Measurements from ENCODE around the gene CLEC16A. TPM values are rescaled to one million over a fixed set of nuclear protein-coding genes. Genes with fewer than 3 reads are reported as not detected.

CLEC16A gene
- total RNA-seq, 4 donors from 2014 or later: 24.5 to 33.0 (median 29.3) TPM

DNA sequence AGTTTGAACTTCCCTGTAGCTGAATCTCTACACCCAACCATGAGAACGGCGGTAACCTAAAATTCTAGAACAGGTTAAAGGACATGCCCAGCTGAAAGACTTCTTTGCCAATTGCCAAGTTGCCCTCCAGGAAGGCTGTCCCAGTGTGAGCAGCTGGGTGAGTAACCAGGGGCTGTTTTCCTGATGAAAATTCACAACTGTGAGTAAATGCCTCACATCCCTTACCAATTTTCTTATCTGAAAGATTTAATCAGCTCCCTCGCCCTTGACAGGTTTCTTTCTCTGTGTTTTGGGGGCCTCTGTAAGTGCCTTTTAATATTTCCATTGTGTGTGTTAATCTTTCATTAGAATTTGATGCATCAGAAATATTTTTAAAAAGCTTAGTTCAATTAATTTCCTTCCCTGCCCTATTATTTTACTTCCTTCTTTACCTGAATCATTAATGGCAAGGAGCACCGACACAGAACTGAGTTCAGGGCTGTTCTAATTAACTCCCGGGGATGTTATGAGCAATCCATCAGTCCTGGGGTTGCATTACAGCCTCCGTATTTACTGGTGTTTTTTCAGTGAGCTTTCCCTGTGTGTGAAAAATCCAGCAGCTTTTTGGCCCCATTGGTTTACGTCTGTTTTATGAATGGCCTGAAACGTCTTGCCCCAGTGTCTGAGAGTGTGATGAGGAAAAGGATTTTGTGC lies 152.9 kb downstream of the CLEC16A start:
- ATAC-seq (no peak), DNase-seq (no peak)
- no peak for TF ChIP-seq POLR2A (IDR thresholded peaks at IDR 0.05)
- TF ChIP-seq, protein P1, sequence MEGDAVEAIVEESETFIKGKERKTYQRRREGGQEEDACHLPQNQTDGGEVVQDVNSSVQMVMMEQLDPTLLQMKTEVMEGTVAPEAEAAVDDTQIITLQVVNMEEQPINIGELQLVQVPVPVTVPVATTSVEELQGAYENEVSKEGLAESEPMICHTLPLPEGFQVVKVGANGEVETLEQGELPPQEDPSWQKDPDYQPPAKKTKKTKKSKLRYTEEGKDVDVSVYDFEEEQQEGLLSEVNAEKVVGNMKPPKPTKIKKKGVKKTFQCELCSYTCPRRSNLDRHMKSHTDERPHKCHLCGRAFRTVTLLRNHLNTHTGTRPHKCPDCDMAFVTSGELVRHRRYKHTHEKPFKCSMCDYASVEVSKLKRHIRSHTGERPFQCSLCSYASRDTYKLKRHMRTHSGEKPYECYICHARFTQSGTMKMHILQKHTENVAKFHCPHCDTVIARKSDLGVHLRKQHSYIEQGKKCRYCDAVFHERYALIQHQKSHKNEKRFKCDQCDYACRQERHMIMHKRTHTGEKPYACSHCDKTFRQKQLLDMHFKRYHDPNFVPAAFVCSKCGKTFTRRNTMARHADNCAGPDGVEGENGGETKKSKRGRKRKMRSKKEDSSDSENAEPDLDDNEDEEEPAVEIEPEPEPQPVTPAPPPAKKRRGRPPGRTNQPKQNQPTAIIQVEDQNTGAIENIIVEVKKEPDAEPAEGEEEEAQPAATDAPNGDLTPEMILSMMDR (IDR thresholded peaks at IDR 0.05 in 4 of 5, conservative IDR thresholded peaks at IDR 0.05 in 1 of 5): no peak
- H3K27me3 ChIP-seq: no peaks in the 10 kb centered on the region
- intact Hi-C loops (cut with DNase I; ENCODE audit: low total_unique reads): loop anchor here (5.0 kb wide), 1 partner anchor 125 kb away; no protein-coding TSS in a partner anchor
- H3K36me3 ChIP-seq: no peaks in the 10 kb centered on the region
- H3K4me1 ChIP-seq: peaks cover 6 to 11% of the 10 kb centered on the region in 2 donors
- no peak overlapping the region for H3K4me3 ChIP-seq
- H3K9me3 ChIP-seq: no peaks in the 10 kb centered on the region
- no peak overlapping the region for H3K27ac ChIP-seq
- in situ Hi-C loops (cut with MboI; ENCODE audit: low sequenced_read_pairs in 4 of 4): no loop called here

DNA sequence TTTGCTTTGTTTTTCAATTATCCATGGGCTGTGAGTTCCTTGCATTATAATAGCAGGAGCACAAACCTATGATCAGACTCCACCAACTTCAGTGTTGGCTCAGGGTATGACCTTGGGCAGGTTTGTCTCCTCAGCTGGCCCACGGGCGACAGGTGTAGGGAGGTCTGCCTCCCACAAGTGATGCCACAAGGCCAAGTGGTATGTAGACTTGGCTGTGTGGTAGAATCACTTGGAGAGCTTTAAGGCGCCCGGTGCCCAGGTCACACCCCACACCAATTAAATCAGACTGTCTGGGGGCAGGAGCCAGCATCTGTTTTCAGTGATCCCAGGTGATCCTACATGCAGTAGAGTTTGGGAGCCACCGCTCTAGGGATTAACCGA lies 153.4 kb downstream of the CLEC16A start:
- Histone ChIP-seq H3K4me3 (no peak overlapping the region), H3K36me3 (no peaks in the 10 kb centered on the region), H3K27me3 (no peaks in the 10 kb centered on the region), H3K27ac (no peak overlapping the region), H3K4me1 (peaks cover 6 to 15% of the 10 kb centered on the region in 2 donors), H3K9me3 (no peaks in the 10 kb centered on the region)
- intact Hi-C loops (cut with DNase I; ENCODE audit: low total_unique reads): loop anchor here (5.0 kb wide), 1 partner anchor 125 kb away; no protein-coding TSS in a partner anchor
- TF ChIP-seq, protein P1 (IDR thresholded peaks at IDR 0.05 in 4 of 5, conservative IDR thresholded peaks at IDR 0.05 in 1 of 5): no peak
- no peak for TF ChIP-seq POLR2A (IDR thresholded peaks at IDR 0.05)
- in situ Hi-C loops (cut with MboI; ENCODE audit: low sequenced_read_pairs in 4 of 4): no loop called here
- no peak for ATAC-seq
- no peak for DNase-seq

DNA sequence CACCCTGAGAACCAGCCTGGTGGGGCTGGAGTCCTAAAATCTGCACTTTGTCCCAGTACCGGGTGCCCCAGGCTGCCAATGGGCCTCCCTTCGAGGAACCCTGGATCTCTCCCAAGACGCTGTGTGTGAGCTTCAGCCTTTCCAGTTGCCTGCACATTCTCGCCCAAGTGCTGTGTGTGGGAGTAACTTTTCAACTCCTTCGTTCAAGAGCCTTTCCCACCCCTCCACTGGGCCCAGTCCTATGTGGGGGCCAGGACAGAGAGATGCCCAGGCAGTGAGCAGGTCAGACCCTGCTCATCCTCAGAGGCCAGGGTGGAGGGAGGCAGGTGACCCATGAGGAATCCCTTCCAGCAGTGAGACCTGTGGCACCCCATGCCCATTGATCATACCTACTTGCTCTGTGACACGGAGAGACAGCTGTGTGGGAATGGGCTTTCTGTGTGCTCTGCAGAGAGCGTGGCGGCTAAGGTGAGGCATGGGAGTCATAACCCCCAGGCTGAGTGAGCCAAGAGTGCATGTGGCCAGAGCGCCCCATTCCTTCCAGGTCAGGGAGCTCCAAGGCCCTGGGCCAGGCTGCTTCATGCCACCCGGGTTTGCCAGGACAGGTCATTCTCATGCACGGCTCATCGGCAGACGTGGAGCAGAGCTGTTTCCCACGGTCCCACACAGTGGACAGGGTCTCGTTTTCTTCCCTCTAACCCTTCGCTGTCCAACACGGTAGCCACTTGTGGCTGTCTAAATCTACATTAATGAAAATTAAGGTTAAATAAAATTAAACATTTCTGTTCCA lies 154.4 kb downstream of the CLEC16A start:
- Histone ChIP-seq H3K27ac (no peak overlapping the region), H3K4me3 (no peak overlapping the region), H3K27me3 (no peaks in the 10 kb centered on the region), H3K36me3 (no peaks in the 10 kb centered on the region), H3K9me3 (no peaks in the 10 kb centered on the region), H3K4me1 (peaks cover 6 to 20% of the 10 kb centered on the region in 2 donors)
- ATAC-seq (no peak), DNase-seq (no peak)
- no peak for TF ChIP-seq POLR2A (IDR thresholded peaks at IDR 0.05)
- TF ChIP-seq, protein P1 (IDR thresholded peaks at IDR 0.05 in 4 of 5, conservative IDR thresholded peaks at IDR 0.05 in 1 of 5): no peak
- intact Hi-C loops (cut with DNase I; ENCODE audit: low total_unique reads) (loop anchor here (5.0 kb wide), 1 partner anchor 126 kb away; no protein-coding TSS in a partner anchor), in situ Hi-C loops (cut with MboI; ENCODE audit: low sequenced_read_pairs in 4 of 4) (no loop called here)

DNA sequence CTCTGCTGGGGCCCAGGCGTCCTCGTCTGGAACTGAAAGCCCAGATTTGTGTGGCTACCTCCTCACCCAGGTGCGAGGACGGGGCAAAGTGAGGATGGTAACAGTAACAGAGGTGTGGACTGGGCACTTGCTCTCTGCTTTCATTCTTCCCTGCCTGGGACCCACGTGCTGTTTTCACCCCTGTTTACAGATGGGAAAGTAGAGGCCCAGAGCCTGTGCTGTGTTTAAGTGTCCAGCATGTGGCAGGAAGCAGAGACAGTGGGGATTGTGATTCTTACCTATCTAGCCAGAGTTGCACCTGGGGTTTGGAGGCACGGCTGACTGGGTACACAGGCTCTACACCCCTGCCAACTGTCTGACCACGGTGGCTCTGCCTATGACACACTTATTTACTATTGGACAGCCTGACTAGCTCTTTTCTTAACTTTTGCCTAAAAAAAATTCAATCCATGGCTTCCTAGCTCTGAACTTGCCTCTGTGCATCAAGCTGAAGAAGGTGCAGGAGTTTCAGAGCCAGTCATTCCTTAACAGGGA lies 155.4 kb downstream of the CLEC16A start:
- ATAC-seq (no peak), DNase-seq (no peak)
- Histone ChIP-seq H3K4me1 (peaks cover 12 to 23% of the 10 kb centered on the region in 2 donors), H3K27me3 (no peaks in the 10 kb centered on the region), H3K4me3 (no peak overlapping the region), H3K9me3 (no peaks in the 10 kb centered on the region), H3K27ac (peak overlapping the region; percentile 15 to 53 (median 45)), H3K36me3 (no peaks in the 10 kb centered on the region)
- in situ Hi-C loops (cut with MboI; ENCODE audit: low sequenced_read_pairs in 4 of 4) (no loop called here), intact Hi-C loops (cut with DNase I; ENCODE audit: low total_unique reads) (loop anchor here (5.0 kb wide), 1 partner anchor 127 kb away; no protein-coding TSS in a partner anchor)
- TF ChIP-seq POLR2A (IDR thresholded peaks at IDR 0.05): no peak
- TF ChIP-seq, protein P1 (IDR thresholded peaks at IDR 0.05 in 4 of 5, conservative IDR thresholded peaks at IDR 0.05 in 1 of 5): no peak
